OCI-LY7 (cell line): ENCODE measurements around the gene E2F7. TPM values are rescaled to one million over a fixed set of nuclear protein-coding genes. Genes with fewer than 3 reads are reported as not detected.

Source experiments
- BruUV-seq: library from RNA; stranded (reverse); fragments of 400-500 nt; replicated peaks from 2 replicates; lab custom pipeline; 2021; lab: Mats Ljungman, UMichigan
- CTCF ChIA-PET: fragments of 300-600 bp; sonication (Branson Sonifier 250); formaldehyde crosslinking; loops from one replicate; lab custom pipeline; 2022; ENCODE audit warnings: antibody characterized with exemption; ENCODE audit not compliant: unreplicated experiment; lab: Charles Lee
- POLR2A ChIA-PET: fragments of 300-600 bp; sonication (Branson Sonifier 250); formaldehyde crosslinking; loops from one replicate; lab custom pipeline; 2022; ENCODE audit warnings: antibody characterized with exemption; lab: Charles Lee
- DNase-seq: peaks from one replicate; pipeline ENCODE4 v3.0.0-alpha.2; 2015; ENCODE audit warnings: low spot score
- H2AFZ ChIP-seq: fragments of 200-600 bp; sonication (generic), shearing (Covaris generic); 2 replicates; pipeline ENCODE4 v1.6.1; 2014; ENCODE audit warnings: mild to moderate bottlenecking, antibody characterized with exemption, low read length, moderate library complexity
- H3K27ac ChIP-seq: fragments of 200-600 bp; sonication (generic); 2 replicates; pipeline ENCODE4 v1.5.1; 2014; ENCODE audit warnings: mixed run types, low read depth, mild to moderate bottlenecking, moderate library complexity, low read length, inconsistent platforms; ENCODE audit not compliant: poor library complexity, severe bottlenecking
- H3K36me3 ChIP-seq: fragments of 200-600 bp; sonication (generic); 2 replicates; pipeline ENCODE4 v1.6.1; 2014; ENCODE audit warnings: mild to moderate bottlenecking, antibody characterized with exemption, low read length, moderate library complexity, mixed read lengths; ENCODE audit not compliant: insufficient read depth
- H3K4me1 ChIP-seq: fragments of 200-600 bp; sonication (generic); 2 replicates; pipeline ENCODE4 v1.5.1; 2014; ENCODE audit warnings: mild to moderate bottlenecking, low read length; ENCODE audit not compliant: insufficient read depth, poor library complexity, severe bottlenecking
- H3K4me2 ChIP-seq: fragments of 200-600 bp; sonication (generic); 2 replicates; pipeline ENCODE4 v1.6.1; 2014; ENCODE audit warnings: mild to moderate bottlenecking, low read length
- H3K4me3 ChIP-seq: fragments of 200-600 bp; sonication (generic); 2 replicates; pipeline ENCODE4 v1.5.1; 2014; ENCODE audit warnings: mild to moderate bottlenecking, low read depth, low read length; ENCODE audit not compliant: poor library complexity, severe bottlenecking
- H3K79me2 ChIP-seq: fragments of 200-600 bp; sonication (generic); 2 replicates; pipeline ENCODE4 v1.6.1; 2016; ENCODE audit warnings: low read depth, mild to moderate bottlenecking, low read length, moderate library complexity, mixed read lengths; ENCODE audit not compliant: insufficient read depth
- H3K9me2 ChIP-seq: fragments of 200-600 bp; sonication (generic); 2 replicates; pipeline ENCODE4 v1.6.1; 2016; ENCODE audit warnings: mild to moderate bottlenecking, low read length, mixed read lengths; ENCODE audit not compliant: insufficient read depth
- H3K9me3 ChIP-seq: fragments of 200-600 bp; sonication (generic); 2 replicates; pipeline ENCODE4 v1.6.1; 2014; ENCODE audit warnings: mild to moderate bottlenecking, mixed run types, low read length, mixed read lengths
- H4K20me1 ChIP-seq: fragments of 200-600 bp; sonication (generic); 2 replicates; pipeline ENCODE4 v1.6.1; 2014; ENCODE audit warnings: mild to moderate bottlenecking, antibody characterized with exemption, low read length, moderate library complexity, mixed read lengths; ENCODE audit not compliant: insufficient read depth
- EZH2phosphoT487 ChIP-seq: fragments of 200-600 bp; sonication (generic); IDR thresholded peaks from 2 replicates; pipeline ENCODE4 v1.6.1; 2018; ENCODE audit warnings: low read depth, borderline replicate concordance, mild to moderate bottlenecking, mixed run types, antibody characterized with exemption, low read length, moderate library complexity, mixed read lengths
- intact Hi-C: fragments of 100-400 bp; cut with micrococcal nuclease; formaldehyde crosslinking; loops from one replicate; pipeline ENCODE4 v1.10.0; 2022; ENCODE audit not compliant: unreplicated experiment
- total RNA-seq, 2 experiments: library from RNA; depleted of rRNA in 1 of 2; stranded (reverse); fragments of >200 nt in 1 of 2; shearing (Covaris generic) in 1 of 2; gene quantifications; 2 replicates each; pipeline ENCODE4 v1.2.3, GENCODE V29; 2014 to 2022
- TF ChIP-seq, protein P1 (sequence below): fragments of 200-600 bp; sonication (generic); conservative IDR thresholded peaks from 2 replicates; pipeline ENCODE4 v1.5.1; 2014; ENCODE audit warnings: mild to moderate bottlenecking, antibody characterized with exemption, low read length, moderate library complexity, mixed read lengths

E2F7 gene
- total RNA-seq, 2 experiments from 2014 or later, result 17.1 to 19.0 TPM

GRCh38 chr12:76976777-76977382 is 88.5 kb downstream of the E2F7 start:
- POLR2A ChIA-PET, result interaction anchor here (0.9 kb wide), 1 partner anchor 420 kb away, joined by 3 read pairs; no protein-coding TSS in a partner anchor
- no peak for DNase-seq
- BruUV-seq, result no TSS peak
- Histone ChIP-seq H2AFZ (no peak overlapping the region), H3K4me2 (no peak overlapping the region), H4K20me1 (no peaks in the 10 kb centered on the region), H3K9me3 (peaks cover under 1% of the 10 kb centered on the region; the same call in 1 of the 2 replicates), H3K36me3 (no peaks in the 10 kb centered on the region), H3K79me2 (no peaks in the 10 kb centered on the region), H3K4me3 (no peak overlapping the region), H3K27ac (no peak overlapping the region), H3K4me1 (no peaks in the 10 kb centered on the region), H3K9me2 (no peaks in the 10 kb centered on the region)
- CTCF ChIA-PET, result no interaction called here
- TF ChIP-seq, protein P1, sequence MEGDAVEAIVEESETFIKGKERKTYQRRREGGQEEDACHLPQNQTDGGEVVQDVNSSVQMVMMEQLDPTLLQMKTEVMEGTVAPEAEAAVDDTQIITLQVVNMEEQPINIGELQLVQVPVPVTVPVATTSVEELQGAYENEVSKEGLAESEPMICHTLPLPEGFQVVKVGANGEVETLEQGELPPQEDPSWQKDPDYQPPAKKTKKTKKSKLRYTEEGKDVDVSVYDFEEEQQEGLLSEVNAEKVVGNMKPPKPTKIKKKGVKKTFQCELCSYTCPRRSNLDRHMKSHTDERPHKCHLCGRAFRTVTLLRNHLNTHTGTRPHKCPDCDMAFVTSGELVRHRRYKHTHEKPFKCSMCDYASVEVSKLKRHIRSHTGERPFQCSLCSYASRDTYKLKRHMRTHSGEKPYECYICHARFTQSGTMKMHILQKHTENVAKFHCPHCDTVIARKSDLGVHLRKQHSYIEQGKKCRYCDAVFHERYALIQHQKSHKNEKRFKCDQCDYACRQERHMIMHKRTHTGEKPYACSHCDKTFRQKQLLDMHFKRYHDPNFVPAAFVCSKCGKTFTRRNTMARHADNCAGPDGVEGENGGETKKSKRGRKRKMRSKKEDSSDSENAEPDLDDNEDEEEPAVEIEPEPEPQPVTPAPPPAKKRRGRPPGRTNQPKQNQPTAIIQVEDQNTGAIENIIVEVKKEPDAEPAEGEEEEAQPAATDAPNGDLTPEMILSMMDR, result no peak
- no peak for TF ChIP-seq EZH2phosphoT487
- intact Hi-C loops, result no loop called here

Other genes with a start within 250 kb of the E2F7 start
- 4.3 and 7.7 TPM in 2 replicates for gene CSRP2, start 186.6 kb downstream of the E2F7 start, total RNA-seq (2014; rRNA removed; shearing (Covaris generic))
- 0.63 TPM in 1 of 2 replicates, not detected in the other for gene CSRP2, start 186.6 kb downstream of the E2F7 start, total RNA-seq (2022)